HG02970 (cell line): ENCODE data around the gene PUS7L.

Source experiments
- ATAC-seq: cut with Tn5 transposase; IDR thresholded peaks from one replicate; pipeline ENCODE4 v1.9.1; 2021; ENCODE audit warnings: mild to moderate bottlenecking, moderate library complexity, moderate number of reproducible peaks; ENCODE audit not compliant: unreplicated experiment, low FRiP score

The PUS7L gene

GRCh38 chr12:43675048-43675904 lies 83.3 kb downstream of the PUS7L start:
- ATAC-seq: no peak

DNA sequence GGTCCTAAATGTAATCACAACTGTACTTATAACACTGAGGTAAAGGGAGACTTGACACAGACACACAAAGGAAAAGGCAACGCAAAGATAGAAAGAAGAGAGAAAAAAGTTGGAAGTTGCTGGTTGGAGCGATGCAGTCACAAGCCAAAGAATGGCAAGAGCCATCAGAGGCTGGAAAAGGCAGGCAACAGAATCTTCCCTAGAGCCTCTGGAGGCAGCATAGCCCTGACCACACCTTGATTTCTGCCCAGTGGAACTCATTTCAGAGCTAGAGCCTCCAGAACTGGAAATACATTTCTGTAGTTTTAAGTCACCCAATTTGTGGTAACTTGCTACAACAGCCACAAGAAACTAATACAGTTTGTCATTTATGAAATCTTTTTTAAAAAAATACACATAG lies 89.2 kb downstream of the PUS7L start:
- ATAC-seq: no peak
